GM19463 (cell line): ENCODE results near the gene ELL.
"Not testable (repeated sequence)": the region's sequence is repeated elsewhere in the genome, so short reads cannot be mapped to it uniquely, and the experiment has no call there.

Experiments used
- ATAC-seq: cut with Tn5 transposase; IDR thresholded peaks from one replicate; pipeline ENCODE4 v1.9.1; 2021; ENCODE audit warnings: mild to moderate bottlenecking, moderate library complexity; ENCODE audit not compliant: unreplicated experiment

ELL gene

DNA sequence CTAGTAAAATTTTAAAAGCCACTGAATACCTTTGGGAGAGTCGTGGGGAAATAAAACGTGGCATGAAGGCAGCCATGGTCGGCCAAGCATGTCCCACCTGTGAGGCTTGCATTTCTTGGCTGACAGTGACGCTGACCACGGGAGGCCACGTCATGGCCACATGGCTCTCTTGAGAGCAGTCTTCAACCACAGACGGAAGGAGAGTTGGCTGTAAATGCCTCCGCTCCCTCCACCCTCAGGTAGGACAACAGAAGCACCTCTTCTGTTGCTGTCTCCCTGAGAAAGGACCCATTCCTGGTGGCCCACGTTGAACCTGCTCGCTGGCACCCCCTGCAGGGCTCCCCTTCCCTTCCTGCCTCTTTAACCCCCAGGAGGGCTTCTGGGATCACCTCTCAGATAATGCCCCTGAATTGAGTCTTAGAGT lies 113.8 kb downstream of the ELL start:
- no peak for ATAC-seq

DNA sequence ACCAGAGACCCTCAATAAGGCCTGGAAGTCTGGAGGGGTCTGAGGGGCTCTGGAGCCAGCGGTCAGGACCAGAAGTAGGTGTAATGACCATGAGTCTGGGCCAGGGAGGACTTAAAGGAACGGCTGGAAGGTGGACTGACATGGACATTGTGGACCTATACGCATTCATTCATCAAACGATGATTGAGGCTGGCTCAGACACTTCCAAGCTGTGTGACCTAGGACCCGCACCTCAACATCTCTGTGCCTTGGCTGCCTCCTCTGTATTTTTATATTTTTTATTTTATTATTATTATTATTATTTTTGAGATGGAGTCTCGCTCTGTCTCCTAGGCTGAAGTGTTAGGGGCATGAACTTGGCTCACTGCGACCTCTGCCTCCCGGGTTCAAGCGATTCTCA lies 115.1 kb downstream of the ELL start:
- ATAC-seq: no peak

- not testable (repeated sequence) for ATAC-seq
Measured at GRCh38 chr19:18405754-18406153, 116.1 kb downstream of the ELL start.

- not testable (repeated sequence) for ATAC-seq
Measured at GRCh38 chr19:18402455-18403248, 119.2 kb downstream of the ELL start.

DNA sequence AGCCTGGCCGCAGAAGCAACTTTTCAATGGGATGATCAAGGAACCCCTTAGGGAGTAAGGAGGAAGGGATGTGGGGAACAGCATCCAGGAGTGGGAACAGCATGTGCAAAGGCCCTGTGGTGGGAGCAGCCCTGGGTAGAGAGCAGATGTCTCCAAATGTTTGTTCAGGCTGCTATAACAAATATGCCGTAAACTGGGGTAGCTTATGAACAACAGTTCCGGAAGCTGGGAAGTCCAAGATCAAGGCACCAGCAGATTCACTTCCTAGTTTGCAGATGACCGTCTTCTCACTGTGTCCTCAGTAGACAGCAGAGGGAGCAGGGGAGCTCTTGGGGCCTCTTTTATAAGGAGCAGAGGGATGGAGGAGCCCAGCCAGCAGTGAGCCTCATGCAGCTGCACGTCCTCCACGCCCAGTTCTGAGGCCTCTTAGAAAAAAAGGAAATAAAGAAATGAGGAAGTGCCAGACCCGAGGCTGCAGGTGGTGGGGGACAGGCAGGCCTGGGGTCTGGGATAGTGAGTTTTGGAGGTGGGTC lies 120.2 kb downstream of the ELL start:
- no peak for ATAC-seq

DNA sequence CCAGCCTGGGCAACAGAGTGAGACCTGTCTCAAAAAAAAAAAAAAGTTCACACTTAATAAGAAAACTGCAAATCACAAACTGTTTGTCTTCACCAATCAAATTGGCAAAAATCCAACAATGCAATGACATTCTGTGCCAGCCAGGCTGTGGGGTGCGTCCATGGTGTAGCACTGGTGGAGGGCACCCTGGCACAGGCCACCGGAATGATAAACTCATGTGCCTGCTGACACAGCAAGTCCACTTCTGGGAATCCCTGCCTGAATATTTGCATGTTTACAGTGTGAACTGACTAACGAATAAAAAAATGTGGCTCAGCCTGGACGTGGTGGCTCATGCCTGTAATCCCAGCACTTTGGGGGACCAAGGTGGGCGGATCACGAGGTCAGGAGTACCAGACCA lies 122.9 kb downstream of the ELL start:
- no peak for ATAC-seq

DNA sequence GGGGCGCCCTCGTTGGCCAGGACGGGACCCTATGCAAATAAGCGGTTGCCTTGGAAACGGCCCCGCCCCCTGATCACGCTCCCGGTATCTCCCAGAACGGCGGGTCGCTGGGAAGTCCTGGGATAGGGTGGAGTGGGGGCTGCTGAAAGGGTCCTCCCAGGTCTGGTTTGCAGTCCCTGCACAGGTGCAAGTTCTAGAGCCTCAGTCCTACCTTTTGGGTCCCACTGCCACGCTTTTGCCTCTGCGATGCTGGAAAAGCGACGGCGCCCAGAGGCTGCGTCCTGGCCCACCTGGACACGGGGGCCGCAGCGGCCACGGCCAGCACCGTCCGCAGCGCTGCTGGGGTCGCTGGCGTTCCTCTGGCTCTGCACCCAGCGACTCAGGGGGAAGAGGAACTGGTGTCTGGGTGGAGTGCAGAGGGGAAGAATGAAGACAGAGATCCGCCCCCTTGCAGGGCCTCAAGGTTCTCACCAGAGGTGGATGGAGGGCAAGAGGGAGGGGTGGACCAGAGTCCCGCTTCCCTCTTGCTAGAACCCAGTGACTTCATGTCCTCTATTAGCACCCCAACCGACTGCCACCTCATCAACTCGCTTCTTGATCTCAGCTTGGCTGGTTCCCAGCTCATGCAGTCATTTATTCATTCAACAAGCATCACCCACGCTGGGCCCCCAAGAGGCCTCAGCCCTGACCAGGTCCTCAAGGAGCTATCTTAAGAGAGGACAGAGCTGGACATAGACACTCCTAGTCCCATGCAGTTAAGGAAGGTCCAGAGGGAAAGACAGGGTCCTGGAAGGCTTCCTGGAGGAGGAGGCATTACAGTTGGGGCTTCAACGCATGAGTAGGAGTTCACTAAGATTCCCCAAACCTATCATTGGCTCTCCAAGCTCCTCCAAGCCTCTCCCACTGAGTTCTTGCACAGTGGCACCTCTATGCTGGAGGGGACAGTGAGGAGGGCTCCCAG lies 124.3 kb downstream of the ELL start, which contains the start of gene LRRC25:
LRRC25 (minus strand) TSS at position 381 of the 961 bp plus-strand sequence. CDS start 659 bp downstream, outside the sequence.
- ATAC-seq: no peak

- no peak for ATAC-seq
Measured at GRCh38 chr19:18396471-18397241, 125.2 kb downstream of the ELL start.

DNA sequence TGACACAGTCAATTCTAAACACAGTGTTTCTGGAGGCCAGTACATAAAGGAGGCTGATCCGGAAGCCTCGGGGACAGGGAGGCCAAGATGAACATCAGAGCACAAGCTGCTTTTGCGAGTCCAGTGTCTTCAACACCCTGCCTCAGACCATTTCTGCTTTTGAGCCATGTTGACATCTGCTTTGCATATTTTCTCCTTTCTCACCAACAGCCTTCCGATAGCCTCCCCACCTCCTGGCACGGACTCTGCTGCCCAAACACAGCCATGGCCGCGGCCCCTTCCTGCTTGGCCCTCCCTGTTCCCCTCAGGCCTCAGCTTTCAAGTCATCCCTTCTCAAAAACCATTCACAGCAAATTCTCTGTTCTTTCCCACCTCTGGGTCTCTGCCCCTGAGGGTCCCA lies 128.0 kb downstream of the ELL start:
- no peak for ATAC-seq

- no peak for ATAC-seq
Measured at GRCh38 chr19:18392926-18393325, 128.9 kb downstream of the ELL start.
